ENCODE data around the gene IRF8.

IRF8 gene

GRCh38 chr16:85900027-85900792 lies 1.2 kb downstream of the IRF8 start:
- no peak for TF ChIP-seq CTCF (IDR thresholded peaks at IDR 0.05; ENCODE audit: low read depth, low read length)
- no peak overlapping the region for H3K4me3 ChIP-seq (ENCODE audit: low read depth, low read length)

- no peak for TF ChIP-seq CTCF (IDR thresholded peaks at IDR 0.05; ENCODE audit: low read depth, low read length)
- no peak overlapping the region for H3K4me3 ChIP-seq (ENCODE audit: low read depth, low read length)
Measured at GRCh38 chr16:85901110-85901509, 2.1 kb downstream of the IRF8 start.

GRCh38 chr16:85901773-85902365 lies 2.9 kb downstream of the IRF8 start:
- no peak overlapping the region for H3K4me3 ChIP-seq (ENCODE audit: low read depth, low read length)
- no peak for TF ChIP-seq CTCF (IDR thresholded peaks at IDR 0.05; ENCODE audit: low read depth, low read length)

- H3K4me3 ChIP-seq (ENCODE audit: low read depth, low read length), result no peak overlapping the region
- TF ChIP-seq CTCF (IDR thresholded peaks at IDR 0.05; ENCODE audit: low read depth, low read length), result no peak
Measured at GRCh38 chr16:85902366-85903155, 3.6 kb downstream of the IRF8 start.

- no peak for TF ChIP-seq CTCF (IDR thresholded peaks at IDR 0.05; ENCODE audit: low read depth, low read length)
- H3K4me3 ChIP-seq (ENCODE audit: low read depth, low read length), result no peak overlapping the region
Measured at GRCh38 chr16:85903559-85903958, 4.6 kb downstream of the IRF8 start.

- TF ChIP-seq CTCF (IDR thresholded peaks at IDR 0.05; ENCODE audit: low read depth, low read length), result no peak
- no peak overlapping the region for H3K4me3 ChIP-seq (ENCODE audit: low read depth, low read length)
Measured at GRCh38 chr16:85905110-85906095, 6.4 kb downstream of the IRF8 start.

Data from WI38 (cell line).